HG02610 (cell line): ENCODE data around the gene PCSK5.
"Not testable (repeated sequence)": the region's sequence is repeated elsewhere in the genome, so short reads cannot be mapped to it uniquely, and the experiment has no call there.

Experiments used
- ATAC-seq: cut with Tn5 transposase; IDR thresholded peaks from one replicate; pipeline ENCODE4 v1.9.1; 2021; ENCODE audit warnings: mild to moderate bottlenecking, moderate library complexity; ENCODE audit not compliant: unreplicated experiment

Gene PCSK5

DNA sequence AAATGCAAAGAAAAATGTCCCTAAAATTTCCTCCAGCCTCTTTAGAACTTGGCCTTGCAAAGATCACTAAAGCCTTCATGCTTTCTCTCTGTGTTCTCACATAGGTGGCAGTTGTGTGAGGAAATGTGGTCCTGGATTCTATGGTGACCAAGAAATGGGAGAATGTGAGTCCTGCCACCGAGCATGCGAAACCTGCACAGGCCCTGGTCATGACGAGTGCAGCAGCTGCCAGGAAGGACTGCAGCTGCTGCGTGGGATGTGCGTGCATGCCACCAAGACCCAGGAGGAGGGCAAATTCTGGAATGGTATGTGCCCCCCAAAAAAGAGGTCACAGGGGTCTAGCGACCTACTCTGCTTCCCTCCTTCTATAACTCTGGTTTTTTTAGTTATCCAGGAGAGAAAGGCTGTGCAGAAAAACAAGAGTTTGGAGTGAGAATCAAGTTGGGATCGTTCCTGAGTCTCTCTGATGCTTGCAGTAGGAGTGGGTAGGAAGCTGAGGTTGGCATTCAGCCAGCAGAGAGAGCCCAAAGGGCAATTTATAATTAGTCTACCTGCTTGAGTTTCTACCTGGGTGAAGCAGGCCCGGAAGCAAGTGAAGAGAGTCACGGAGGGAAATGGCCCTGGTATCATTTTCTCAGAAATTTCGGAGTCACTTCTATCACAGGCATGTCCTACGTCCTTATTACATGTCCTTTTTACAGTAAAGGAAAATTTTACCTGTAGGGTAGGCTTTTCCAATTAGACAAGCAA, 406.3 kb downstream of the PCSK5 start:
- ATAC-seq, result no peak

DNA sequence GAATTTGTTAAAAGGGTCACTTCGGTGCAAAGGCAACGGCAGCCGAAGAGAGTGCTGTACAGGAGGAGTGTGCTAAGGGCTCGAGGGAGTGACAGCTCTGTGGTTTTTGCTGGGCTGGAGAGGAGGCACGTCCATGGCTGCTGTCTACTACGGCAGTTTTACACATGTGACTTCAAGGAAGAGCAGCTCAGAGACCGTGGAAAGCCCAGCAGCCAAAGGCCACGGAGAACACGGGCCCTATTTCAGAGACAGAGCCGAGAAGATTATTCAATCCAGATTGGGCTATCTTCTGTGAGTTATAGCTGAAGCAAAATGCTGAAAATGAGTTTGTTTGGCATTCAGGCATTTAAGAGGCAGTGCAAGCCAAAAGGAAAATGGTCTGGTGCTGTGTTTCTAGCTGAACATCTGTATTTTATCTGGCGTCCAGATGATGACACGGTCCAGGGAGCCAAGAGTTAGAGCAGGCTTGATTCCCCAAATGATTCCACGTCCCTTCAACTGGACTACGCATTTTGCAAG, 407.3 kb downstream of the PCSK5 start:
- ATAC-seq, result no peak

DNA sequence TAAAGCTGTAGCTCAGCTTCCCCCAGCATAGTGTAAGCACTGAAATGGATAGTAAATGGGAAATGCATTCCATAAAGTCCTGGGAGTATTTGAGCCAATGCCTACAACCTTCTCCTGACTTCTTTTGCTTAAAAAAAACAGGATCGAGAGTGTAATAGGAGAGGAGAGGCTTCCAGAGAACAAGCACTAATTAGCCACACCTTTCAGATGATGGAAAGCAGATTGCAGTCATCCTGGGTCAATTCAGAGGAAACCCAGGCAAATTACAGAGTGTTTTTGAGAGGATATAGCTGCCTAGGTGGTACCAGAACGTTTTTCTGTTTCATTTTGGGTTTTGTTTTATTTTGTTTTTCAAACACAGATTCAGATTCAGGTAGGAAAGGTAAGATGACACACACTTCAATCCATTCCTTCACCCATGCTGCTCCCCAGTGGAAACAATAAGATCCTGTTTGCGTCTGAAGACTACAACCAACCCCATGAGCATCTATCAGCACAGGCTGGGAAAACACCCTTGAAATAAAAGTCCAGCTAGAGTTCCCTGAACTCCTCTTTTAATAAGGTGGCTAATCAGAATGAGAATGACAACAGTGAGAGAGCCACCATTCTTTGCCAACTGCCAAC, 408.2 kb downstream of the PCSK5 start:
- ATAC-seq, result no peak

DNA sequence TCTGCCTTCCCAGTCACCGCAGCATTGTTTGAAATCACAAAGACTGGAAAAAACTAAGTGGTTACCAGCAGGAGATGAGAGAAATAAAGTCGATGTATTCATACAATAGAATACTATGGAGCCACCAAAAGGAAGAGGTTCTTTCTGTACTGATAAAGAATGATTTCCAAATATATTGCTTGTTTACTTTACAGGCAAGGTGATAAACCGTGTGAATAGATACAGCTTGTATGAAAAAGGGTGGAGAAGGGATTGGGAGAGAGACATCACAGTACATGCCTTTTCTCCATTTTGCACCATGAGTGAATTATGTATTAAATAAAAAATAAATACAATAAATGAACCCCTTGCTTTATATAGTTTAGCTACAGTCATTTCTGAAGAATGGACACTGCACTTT, 412.1 kb downstream of the PCSK5 start:
- no peak for ATAC-seq

DNA sequence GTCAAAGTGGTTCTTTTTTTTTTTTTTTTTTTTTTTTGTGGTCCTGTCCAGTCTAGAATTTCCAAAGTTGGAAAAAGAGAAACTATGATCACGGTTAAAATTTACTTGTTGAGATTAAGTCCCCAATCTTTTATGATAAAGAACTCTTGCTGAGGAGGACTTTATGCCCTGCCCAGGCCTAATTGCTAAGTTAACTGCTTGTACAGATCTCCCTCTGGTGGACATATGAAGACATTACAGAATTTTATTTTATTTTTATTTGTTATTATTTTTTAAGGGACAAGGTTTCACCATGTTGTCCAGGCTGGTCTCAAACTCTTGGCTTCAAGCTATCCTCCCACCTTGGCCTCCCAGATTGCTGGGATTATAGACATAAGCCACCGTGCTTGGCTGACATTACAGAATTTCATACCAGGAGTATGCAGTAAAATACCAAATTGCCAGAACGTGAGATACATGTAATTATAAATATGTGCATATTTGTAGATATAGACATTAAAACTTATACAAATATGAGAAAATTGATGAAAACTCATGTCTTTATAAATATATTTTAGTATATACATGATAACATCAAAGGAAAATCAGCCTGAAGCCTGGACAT, 412.6 kb downstream of the PCSK5 start:
- no peak for ATAC-seq

DNA sequence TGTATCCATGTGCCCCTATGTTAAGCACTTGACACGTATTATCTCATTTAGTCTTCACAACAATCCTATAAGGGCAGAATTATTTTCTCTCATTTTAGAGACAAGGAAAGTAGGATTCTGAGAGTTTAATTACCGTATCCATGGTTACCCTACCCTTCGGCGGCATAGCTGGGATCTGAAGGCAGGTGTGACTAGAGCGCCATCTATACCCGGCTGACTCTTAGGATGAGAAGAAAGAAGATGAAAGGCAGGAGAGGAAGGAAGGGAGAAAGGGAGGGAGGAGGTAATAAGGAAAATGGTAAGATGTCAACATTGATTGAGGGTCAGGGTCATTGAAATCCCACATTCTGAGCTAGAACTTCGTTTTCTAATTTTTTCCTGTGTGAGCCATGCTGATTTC, 416.6 kb downstream of the PCSK5 start:
- not testable (repeated sequence) for ATAC-seq

DNA sequence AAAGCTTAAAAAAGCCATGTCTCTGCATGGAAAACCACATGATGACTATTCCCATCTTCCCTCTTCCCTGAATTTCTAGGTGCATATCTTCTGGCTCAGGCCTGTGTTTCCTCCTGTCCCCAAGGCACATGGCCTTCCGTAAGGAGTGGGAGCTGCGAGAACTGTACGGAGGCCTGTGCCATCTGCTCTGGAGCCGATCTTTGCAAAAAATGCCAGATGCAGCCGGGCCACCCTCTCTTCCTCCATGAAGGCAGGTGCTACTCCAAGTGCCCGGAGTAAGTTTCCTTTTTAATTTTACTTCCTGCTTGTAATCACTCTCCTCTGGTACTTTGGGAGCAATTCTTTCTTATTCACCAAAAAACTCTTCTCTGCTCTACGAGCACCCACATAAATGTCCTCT, 420.1 kb downstream of the PCSK5 start:
- ATAC-seq, result no peak

DNA sequence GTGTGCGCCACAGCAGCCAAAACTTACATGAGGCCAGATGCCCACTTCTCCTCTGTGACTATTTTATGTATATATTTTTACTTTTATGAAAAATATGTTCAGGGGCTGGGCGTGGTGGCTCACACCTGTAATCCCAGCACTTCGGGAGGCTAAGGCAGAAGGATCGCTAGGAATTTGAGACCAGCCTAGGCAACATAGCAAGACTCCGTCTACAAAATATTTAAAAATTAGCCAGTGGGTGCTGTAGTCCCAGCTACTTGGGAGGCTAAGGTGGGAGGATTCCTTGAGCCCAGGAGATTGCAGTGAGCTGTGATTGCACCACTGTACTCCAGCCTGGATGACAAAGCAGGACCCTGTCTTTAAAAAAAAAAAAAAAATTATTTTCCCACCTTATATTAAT, 420.5 kb downstream of the PCSK5 start:
- ATAC-seq, result no peak

DNA sequence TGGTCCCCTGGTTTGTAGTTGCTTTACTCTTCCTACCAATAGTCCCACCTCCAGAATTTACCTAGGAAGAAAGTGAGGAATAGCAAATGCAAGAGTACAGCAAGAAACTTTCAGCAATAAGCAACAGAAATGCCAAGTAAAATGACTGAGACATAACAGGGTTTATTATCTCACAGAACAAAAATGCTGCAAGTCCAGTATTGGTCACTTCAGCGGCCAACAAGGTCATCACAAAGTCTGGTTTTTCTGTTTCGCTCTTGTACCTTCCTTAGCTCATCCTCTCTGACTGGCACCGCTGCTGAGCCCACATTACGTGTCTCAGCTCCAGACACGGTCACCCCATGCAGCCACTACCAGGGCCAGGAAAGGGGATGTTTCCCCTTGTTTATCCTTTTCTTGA, 421.1 kb downstream of the PCSK5 start:
- no peak for ATAC-seq

DNA sequence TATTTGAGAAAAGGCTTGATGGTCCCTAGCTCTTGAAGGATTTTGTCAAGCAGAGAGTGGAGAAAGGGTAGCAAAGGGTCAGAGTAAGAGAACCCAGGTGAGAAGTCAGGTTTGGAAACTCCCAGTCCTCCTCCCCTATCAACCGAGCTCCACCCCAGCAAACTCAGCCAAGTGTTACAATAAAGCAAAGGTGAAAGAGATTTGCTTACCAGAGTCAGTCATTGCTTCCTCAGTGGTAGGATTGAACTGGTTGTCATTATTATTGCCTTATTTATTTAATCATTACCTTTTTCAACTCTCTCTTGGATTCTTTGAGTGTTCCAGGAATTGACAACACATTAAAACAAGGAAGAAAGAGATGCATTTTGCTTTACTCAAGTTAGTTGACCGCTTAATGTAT, 423.3 kb downstream of the PCSK5 start:
- ATAC-seq, result no peak

DNA sequence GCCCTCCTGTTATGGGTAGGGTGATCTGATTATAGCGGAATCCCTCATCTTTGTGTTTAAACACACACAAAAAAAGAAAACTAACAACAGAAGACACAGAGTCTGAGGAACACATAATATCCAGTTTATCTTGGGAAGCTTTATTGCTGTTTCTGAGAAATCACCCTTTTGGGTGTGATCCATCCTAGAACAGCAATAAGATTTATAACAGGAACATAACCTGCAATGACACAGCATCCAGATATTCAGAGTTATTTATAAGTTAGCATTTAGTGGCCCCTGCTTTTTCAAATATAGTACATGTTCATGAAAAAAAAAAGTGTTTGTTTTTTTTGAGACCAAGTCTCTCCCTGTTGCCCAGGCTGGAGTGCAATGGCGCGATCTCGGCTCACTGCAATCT, 423.8 kb downstream of the PCSK5 start:
- ATAC-seq, result no peak

DNA sequence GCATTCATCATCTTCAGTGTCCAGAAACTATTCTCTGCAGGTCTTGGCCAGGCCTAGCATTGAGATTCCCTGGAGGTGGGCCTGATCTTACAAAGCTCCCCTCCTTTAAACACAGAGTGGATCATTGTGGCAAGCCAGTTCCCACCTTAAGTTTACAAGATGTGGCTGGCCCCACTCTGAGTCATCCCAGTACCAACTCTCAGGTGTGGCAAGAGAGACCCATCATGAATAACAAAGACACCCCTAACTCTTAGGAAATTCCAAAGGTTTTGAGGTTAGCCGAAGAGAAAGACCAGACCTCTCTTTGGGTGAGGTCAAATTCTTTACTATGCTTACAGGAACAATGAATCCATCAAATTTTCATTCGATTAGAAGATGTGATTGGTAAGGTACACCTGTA, 425.6 kb downstream of the PCSK5 start:
- ATAC-seq, result no peak

DNA sequence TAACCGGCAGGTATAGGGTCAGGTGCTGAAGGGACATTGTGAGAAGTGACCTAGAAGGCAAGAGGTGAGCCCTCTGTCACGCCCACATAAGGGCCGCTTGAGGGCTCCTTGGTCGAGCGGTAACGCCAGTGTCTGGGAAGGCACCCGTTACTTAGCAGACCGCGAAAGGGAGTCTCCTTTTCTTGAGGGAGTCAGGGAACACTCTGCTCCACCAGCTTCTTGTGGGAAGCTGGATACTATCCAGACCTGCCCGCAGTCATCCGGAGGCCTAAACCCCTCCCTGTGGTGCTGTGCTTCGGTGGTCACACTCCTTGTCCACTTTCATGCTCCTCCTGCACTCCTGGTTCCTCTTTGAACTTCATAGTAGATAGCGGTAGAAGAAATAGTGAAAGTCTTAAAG, 429.0 kb downstream of the PCSK5 start:
- ATAC-seq, result not testable (repeated sequence)

DNA sequence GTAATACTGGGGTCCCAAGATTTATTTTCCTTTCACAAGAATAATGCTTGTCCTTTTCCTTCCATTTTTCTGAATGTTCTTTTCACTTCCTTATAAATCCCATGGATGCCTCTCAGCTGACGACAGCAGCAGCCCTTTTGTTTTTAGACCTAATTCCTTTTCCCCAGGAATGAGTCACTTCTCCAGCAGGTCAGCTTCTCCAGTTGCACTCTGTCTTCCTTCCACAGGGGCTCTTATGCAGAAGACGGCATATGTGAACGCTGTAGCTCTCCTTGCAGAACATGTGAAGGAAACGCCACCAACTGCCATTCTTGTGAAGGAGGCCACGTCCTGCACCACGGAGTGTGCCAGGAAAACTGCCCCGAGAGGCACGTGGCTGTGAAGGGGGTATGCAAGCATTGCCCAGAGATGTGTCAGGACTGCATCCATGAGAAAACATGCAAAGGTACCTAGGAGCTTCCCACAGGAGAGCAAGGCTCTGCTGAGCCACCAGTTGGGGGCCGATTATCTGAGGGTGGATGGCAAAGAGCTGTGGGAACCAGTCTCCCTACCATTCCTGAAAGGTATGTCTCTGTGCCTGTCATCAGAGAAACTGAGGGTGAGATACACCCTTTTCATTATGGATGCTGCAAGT, 430.8 kb downstream of the PCSK5 start:
- ATAC-seq, result no peak

DNA sequence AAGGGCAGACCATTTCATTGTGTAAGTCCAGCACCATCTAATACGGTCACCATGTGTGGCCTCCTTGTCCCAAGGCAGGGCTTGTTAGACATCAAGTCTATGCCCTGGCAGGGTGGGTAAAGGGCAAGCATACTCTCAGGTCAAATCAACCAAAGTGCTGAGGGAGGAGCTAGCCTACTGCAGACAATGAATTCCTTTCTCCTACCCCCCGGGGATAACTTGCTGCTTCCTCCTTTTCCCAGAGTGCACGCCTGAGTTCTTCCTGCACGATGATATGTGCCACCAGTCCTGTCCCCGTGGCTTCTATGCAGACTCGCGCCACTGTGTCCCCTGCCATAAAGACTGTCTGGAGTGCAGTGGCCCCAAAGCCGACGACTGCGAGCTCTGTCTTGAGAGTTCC, 432.3 kb downstream of the PCSK5 start:
- no peak for ATAC-seq

DNA sequence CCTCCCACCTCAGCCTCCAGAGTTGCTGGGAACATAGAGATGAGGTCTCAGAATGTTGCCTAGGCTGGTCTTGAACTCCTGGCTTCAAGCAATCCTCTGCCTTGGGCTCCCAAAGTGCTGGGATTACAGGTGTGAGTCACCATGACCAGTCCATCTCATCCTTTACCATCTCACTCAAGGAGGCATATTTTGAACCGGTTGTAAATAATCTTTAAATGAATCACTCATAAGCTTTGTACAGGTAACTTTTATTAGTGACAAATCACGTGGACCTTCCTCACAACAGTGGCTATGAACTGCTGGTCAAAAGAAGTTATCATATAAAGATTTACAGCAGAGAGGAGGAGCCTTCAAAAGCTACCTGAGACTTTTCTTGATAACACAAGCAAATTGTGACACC, 433.0 kb downstream of the PCSK5 start:
- ATAC-seq, result no peak

DNA sequence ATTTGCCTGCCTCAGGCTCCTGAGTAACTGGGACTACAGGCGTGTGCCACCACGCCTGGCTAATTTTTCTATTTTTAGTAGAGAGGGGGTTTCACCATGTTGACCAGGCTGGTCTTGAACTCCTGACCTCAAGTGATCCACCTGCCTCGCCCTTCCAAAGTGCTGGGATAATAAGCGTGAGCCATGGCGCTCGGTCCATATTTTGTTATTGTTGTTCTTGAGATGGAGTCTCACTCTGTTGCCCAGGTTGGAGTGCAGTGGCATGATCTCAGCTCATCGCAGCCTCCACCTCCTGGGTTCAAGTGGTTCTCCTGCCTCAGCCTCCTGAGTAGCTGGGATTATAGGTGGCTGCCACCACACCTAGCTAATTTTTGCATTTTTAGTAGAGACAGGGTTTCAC, 433.6 kb downstream of the PCSK5 start:
- ATAC-seq, result not testable (repeated sequence)

DNA sequence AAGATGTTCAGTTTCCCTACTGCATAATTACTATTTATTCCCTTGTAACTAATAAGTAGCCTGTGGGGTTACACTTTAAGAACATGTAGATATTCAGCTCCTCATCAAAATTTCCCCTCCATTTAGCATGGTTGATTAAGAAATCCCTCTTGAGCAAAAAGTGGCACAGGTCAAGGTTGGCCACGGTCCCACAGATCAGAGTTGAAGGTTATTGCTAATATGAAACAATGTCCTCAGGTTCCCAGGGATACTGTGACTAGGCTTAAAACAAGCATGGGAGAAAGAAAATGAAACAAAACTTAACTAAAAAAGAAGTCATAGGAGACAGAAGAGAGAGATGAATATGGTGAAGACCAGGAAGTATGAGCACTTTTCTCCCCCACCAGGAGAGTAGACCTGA, 439.6 kb downstream of the PCSK5 start:
- ATAC-seq, result no peak

DNA sequence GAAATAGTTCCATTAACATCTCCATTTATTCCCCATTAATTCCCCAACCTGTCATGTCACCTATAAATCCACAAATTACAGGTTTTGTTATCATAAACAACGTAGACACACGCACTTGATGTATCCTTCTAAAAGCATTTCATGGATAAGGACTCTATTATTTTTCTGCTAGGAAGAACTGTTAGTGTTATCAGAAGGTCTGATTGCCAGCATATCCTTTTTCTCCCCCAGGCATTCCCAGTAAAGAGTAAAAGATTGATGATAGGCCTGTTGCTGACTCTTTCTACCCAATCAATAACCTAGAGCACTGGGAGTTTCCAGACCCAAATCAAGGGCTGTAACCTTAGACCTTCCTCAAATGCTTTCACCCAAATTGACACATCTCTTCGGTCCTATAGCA, 442.9 kb downstream of the PCSK5 start:
- no peak for ATAC-seq

DNA sequence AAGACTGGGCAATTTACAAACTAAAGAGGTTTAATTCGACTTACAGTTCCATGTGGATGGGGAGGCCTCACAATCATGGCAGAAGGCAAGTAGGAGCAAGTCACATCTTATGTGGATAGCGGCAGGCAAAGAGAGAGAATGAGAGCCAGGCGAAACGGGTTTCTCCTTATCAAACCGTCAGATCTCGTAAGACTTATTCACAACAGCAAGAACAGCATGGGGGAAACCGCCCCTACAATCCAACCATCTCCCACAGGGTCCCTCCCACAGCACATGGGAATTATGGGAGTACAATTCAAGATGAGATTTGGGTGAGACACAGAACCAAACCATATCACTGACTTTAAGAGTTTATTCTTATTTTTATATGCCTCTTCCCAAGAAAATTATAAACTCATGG, 443.5 kb downstream of the PCSK5 start:
- no peak for ATAC-seq

DNA sequence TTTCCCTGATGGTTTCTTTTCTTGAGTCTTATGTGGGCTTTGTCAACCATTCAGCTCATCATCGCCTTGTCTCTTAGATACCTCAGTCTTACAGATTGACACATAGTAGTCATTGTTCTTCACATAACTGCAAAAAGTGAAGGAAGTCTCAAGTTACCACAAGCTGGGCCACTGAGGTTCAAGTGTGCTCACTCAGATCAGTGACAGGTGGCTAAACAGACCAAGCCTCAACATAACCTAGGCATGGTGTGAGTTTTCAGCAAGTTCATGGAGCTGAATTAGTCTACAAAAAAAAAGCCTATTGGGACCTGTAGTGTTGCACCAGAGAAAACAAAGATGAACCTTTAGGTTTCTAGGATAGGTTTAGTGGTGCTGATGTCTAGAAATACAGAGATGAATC, 445.6 kb downstream of the PCSK5 start:
- no peak for ATAC-seq

DNA sequence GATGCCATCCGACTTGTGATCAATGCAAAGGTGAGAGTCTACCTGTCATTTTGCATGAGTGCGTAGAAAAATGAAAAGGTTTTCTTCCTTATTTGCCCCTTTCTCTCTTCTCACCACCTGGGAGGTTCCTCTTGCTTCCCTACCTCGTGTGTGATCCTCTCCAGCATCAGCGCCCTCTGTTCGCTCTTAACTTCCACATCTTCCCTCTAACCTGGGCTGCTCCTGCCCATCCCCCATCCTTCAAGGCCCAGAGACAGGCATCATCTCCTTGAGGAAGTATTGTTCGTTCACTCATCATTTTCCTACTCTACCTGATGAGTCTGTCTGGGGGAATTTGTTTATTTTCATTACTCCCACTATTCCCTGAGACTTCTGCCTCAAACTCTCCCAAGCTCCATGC, 447.9 kb downstream of the PCSK5 start:
- no peak for ATAC-seq
